HUES48 (cell line): ENCODE measurements around the gene PPM1M.

Experiments
- H3K27ac ChIP-seq: one replicate; pipeline ENCODE4 v1.7.0; 2013; ENCODE audit warnings: low read depth, low read length, inconsistent platforms
- H3K27me3 ChIP-seq: 2 replicates; pipeline ENCODE4 v1.6.1; 2013; ENCODE audit warnings: mild to moderate bottlenecking, low read length; ENCODE audit not compliant: control insufficient read depth, insufficient read depth
- H3K36me3 ChIP-seq: 2 replicates; pipeline ENCODE4 v1.6.1; 2013; ENCODE audit warnings: low read length; ENCODE audit not compliant: control insufficient read depth, insufficient read depth
- H3K4me1 ChIP-seq: 2 replicates; pipeline ENCODE4 v1.6.1; 2013; ENCODE audit warnings: mild to moderate bottlenecking, low read length; ENCODE audit not compliant: control insufficient read depth, insufficient read depth
- H3K4me3 ChIP-seq: 2 replicates; pipeline ENCODE4 v1.5.1; 2013; ENCODE audit warnings: mild to moderate bottlenecking, low read depth, low read length
- H3K9ac ChIP-seq: 2 replicates; pipeline ENCODE4 v1.6.1; 2013; ENCODE audit warnings: mild to moderate bottlenecking, low read depth, low read length, moderate library complexity
- H3K9me3 ChIP-seq: 2 replicates; pipeline ENCODE4 v1.6.1; 2013; ENCODE audit warnings: low read length; ENCODE audit not compliant: control insufficient read depth, insufficient read depth

The PPM1M gene

GRCh38 chr3:52292247-52293065, 46.9 kb downstream of the PPM1M start:
- H3K9ac ChIP-seq: no peak overlapping the region

GRCh38 chr3:52293491-52294319, 48.1 kb downstream of the PPM1M start:
- no peaks in the 10 kb centered on the region for H3K27me3 ChIP-seq
- H3K9ac ChIP-seq: no peak overlapping the region
- H3K27ac ChIP-seq: no peak overlapping the region
- H3K4me3 ChIP-seq: no peak overlapping the region
- H3K9me3 ChIP-seq: no peaks in the 10 kb centered on the region
- H3K36me3 ChIP-seq: no peaks in the 10 kb centered on the region
- peaks cover 7% of the 10 kb centered on the region; the same call in 1 of the 2 replicates for H3K4me1 ChIP-seq

More at GRCh38 chr3:52292247-52293065, 46.9 kb downstream of the PPM1M start:
- Histone ChIP-seq H3K4me1 (no peaks in the 10 kb centered on the region), H3K27ac (no peak overlapping the region), H3K4me3 (no peak overlapping the region), H3K9me3 (no peaks in the 10 kb centered on the region), H3K36me3 (no peaks in the 10 kb centered on the region), H3K27me3 (no peaks in the 10 kb centered on the region)

GRCh38 chr3:52294320-52295150, 49.0 kb downstream of the PPM1M start:
- no peak overlapping the region for H3K27ac ChIP-seq
- H3K27me3 ChIP-seq: no peaks in the 10 kb centered on the region
- H3K4me3 ChIP-seq: no peak overlapping the region
- H3K9me3 ChIP-seq: no peaks in the 10 kb centered on the region
- no peak overlapping the region for H3K9ac ChIP-seq
- H3K4me1 ChIP-seq: peaks cover 12% of the 10 kb centered on the region
- no peaks in the 10 kb centered on the region for H3K36me3 ChIP-seq

GRCh38 chr3:52295671-52296208, 50.2 kb downstream of the PPM1M start:
- H3K36me3 ChIP-seq: no peaks in the 10 kb centered on the region
- H3K27ac ChIP-seq: no peak overlapping the region
- H3K4me1 ChIP-seq: peaks cover 20% of the 10 kb centered on the region
- no peak overlapping the region for H3K9ac ChIP-seq
- H3K27me3 ChIP-seq: no peaks in the 10 kb centered on the region
- no peak overlapping the region for H3K4me3 ChIP-seq
- no peaks in the 10 kb centered on the region for H3K9me3 ChIP-seq

GRCh38 chr3:52297242-52298148, 51.9 kb downstream of the PPM1M start:
- Histone ChIP-seq H3K27me3 (no peaks in the 10 kb centered on the region), H3K4me1 (peaks cover 20% of the 10 kb centered on the region), H3K9me3 (no peaks in the 10 kb centered on the region), H3K4me3 (no peak overlapping the region), H3K9ac (no peak overlapping the region), H3K27ac (no peak overlapping the region), H3K36me3 (no peaks in the 10 kb centered on the region)

GRCh38 chr3:52298149-52299098, 52.9 kb downstream of the PPM1M start:
- peak overlapping the region; percentile 20; the same call in 1 of the 2 replicates for H3K4me3 ChIP-seq
- no peaks in the 10 kb centered on the region for H3K27me3 ChIP-seq
- H3K27ac ChIP-seq: no peak overlapping the region
- H3K9ac ChIP-seq: no peak overlapping the region
- H3K9me3 ChIP-seq: no peaks in the 10 kb centered on the region
- H3K4me1 ChIP-seq: peaks cover 20% of the 10 kb centered on the region
- no peaks in the 10 kb centered on the region for H3K36me3 ChIP-seq

- H3K36me3 ChIP-seq: no peaks in the 10 kb centered on the region
- no peaks in the 10 kb centered on the region for H3K27me3 ChIP-seq
- H3K9me3 ChIP-seq: no peaks in the 10 kb centered on the region
- H3K27ac ChIP-seq: peak overlapping the region; percentile 7
- H3K4me1 ChIP-seq: peaks cover 20% of the 10 kb centered on the region
- peak overlapping the region; percentile 45; the same call in 1 of the 2 replicates for H3K4me3 ChIP-seq
- H3K9ac ChIP-seq: no peak overlapping the region
These were observed 53.8 kb downstream of the PPM1M start for GRCh38 chr3:52299247-52299878.
